ENCODE results near the gene KNCN.
A peak's percentile ranks its signal among the peaks of the same experiment; 100 is the strongest.

Gene KNCN

GRCh38 chr1:46543382-46543760 lies 8.1 kb downstream of the KNCN start:
- no peak for DNase-seq

GRCh38 chr1:46539972-46540371 lies 11.5 kb downstream of the KNCN start:
- peak; percentile 85 for DNase-seq

- DNase-seq = no peak
These were observed 13.3 kb downstream of the KNCN start for GRCh38 chr1:46538147-46538546.

- no peak for DNase-seq
These were observed 13.8 kb downstream of the KNCN start for GRCh38 chr1:46537651-46538050.

DNA sequence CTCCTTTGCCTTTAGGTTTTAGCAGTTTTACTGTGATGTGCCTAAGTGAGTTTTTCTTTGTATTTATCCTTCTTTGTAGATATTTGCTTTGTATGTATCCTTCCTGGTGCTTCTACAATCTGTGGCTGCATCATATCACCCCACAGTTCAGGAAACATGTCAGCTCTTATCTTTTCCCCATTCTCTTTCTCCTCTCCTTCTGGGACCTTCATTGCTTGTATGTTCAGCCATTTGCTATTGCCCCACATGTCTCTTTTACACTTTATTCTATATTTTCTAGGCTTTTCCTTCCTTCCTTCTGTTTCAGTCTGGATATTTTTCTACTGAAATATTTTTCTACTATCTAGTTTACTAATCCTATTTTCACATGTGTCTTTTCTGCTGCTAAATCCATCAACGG lies 14.9 kb downstream of the KNCN start:
- no peak for DNase-seq

GRCh38 chr1:46535063-46535462 lies 16.4 kb downstream of the KNCN start:
- no peak for DNase-seq

DNA sequence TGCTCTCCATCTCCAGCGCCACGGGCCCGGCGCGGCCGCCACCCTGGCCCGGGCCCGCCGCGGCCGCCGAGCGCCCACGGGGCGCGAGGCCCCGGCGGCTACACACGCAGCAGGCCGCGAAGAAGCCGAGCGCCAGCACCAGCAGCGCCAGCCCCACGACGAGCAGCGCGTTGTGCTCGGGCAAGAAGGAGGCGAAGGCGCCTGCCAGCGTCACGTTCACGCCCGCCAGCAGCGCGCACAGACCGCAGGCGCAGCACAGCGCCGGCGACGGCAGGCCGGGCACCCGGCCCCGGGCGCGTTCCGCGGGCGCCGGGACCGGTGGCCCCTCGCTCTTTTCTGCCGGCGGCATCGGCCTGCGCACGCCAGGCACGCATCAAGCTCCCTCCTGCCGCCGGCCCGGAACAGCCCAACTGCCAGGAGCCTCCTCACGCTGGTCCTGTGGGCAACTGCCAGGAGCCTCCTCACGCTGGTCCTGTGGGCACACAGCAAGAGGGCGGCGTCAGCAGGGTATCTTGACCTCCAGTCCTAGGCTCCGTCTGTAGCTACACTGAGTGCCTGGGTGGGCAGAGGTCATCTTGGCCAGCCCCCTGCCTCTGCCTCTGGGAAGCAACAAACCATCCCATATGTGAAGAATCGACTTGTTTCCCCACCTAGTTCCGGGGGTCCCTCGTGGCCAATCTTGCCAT lies 18.1 kb downstream of the KNCN start:
- DNase-seq = no peak

GRCh38 chr1:46532498-46533178 lies 18.8 kb downstream of the KNCN start:
- DNase-seq = no peak

GRCh38 chr1:46532095-46532494 lies 19.4 kb downstream of the KNCN start:
- no peak for DNase-seq

DNA sequence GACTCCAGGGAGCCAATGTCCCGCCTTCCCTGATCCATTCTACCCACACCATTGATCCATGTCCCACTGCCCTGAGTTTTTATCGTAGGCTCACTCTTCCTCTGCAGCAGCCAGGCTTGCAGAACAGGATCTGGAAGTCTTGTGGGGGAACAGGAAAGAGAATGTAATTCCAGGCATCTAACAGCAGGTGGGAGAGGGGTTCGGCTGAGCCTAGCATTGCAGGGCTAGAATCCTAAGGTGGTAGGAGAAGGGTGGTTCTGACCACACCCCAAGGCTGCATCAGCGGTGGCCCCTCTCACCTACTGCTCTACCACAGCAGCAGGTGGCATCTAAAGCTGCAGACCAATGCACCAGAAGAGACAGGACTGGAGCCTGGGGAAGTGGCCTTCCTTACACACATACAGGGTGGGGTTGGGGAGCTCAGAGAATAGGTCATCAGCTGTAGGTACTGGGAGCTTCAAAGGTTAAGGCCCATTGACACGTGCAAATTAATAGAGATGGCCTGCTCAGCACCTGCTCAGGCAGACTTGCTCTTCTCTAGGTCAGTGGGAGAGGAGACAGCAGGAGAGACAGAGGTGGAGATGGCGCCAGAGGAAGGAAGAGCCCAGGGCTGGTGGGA lies 20.5 kb downstream of the KNCN start:
- DNase-seq = peak; percentile 23

DNA sequence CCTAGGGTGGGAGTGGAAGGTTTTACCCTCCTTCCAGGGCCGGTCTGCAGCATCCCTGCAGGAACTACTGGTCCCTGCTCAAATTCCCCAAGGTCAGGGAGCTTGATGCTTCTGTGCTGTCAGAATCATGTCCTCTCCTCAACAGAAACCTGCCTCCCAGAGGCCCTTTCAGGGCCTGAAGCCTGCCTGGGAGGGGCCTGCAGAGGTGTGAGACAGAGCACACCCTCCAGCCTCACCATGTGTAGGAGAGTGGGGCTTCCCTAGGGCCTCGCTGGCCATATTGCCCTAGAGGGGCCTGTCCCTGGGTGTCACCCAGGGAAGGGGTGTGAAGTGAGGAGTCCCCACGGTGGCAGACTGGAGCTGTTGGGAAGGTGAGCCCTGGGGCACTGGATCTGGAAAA lies 21.1 kb downstream of the KNCN start:
- no peak for DNase-seq

GRCh38 chr1:46529031-46529630 lies 22.3 kb downstream of the KNCN start:
- no peak for DNase-seq

DNA sequence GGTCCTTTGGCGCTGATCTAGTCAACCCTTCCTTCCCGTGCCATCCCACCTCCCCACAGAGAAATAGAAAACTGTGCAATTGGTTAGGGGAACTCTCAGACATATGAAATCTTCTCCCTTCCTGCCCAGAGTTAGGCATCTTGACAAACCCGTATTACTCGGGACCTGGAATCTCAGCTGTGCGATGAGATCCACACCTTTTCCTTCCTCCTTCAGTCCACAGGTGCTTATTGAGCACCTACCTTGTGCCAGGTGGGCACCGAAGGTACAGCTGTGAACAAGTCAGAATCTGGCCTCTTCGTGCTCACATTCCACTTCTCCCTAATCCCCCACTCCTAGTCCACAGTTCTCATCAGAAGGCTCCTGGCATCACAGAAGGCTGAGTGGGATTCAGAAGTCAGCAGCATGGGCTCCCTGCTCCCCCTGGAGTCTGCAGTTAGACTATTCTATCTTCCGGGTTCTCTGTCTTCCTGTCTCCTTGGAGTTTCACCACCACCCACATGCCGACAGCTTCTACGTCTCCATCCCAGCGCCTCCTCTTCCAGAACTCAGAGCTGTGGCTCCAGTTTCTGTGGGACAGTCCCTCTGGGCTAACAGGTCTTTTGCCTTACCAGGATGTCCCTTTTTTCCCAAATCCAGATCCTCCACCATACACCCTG lies 23.0 kb downstream of the KNCN start:
- no peak for DNase-seq

DNA sequence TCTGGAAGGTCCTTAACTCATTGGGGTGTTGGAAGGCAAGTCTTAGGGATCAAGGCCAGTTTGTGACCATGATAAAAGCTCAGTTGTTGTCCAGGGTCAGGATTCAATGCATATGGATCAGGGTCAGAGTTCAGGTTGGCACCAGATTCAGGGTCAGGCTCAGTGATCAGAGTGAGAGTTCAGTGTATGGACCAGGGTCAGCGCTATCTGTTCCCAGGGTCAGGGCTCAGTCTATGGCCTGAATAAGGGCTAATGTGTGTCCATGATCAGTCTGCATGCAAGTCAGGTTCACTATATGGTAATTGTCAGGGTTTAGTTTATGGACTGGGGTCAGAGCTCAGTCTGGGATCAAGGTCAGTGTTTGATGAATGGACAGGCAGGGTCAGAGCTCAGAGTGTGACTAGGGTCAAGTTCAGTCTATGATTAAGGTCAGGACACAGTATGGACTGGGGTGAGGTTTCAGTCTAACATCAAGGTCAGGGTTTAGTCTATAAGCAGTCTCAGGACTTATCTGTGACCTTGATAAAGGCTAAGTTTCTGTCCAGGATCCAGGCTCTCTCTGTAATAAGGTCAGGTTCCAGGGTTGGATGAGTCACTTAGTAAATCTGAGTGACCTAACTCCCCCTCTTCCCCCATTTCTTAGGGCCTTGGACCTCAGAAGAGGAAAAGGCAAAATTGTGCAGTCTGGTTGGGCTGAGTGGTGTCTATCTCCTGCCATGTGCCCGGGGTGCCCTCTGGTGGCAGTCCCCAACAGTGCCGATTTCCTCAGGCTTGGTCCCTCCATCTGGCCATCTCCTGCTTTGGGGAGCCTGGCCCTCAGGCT lies 23.8 kb downstream of the KNCN start:
- DNase-seq = peak; percentile 36

- DNase-seq = no peak
These were observed 24.7 kb downstream of the KNCN start for GRCh38 chr1:46526691-46527291.

DNA sequence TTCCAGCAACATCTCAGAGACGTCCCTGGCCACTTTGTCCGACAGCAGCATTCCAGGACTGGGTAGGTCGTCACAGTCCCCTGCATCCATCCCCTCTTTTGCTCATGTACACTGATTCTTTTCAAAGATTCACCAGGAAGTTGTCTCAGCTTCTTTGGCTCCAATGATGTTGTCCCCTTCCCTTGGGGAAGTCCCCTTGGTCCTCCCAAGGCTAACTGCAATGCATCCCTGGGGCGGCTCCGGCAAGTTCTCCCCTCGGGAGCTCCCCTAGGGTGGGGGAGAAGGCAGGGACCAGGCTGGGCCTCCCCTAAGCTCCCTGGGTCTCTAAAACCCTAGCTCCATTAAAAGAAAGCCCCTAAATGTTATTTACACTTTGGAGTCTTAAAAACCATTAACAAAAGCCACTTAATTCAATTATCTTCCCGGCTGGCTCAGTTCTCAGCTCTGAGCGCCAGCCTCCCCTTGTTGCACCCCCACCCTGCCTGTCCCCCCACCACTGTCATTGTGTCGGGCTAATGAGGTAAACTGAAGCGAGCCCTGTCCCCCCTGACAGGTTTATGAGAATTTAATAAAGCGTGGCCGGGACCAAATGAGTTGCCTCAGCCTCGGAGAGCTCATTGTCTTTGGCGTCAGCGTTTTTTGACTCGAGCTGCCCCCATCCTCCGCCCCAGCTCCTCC lies 25.3 kb downstream of the KNCN start:
- no peak for DNase-seq

DNA sequence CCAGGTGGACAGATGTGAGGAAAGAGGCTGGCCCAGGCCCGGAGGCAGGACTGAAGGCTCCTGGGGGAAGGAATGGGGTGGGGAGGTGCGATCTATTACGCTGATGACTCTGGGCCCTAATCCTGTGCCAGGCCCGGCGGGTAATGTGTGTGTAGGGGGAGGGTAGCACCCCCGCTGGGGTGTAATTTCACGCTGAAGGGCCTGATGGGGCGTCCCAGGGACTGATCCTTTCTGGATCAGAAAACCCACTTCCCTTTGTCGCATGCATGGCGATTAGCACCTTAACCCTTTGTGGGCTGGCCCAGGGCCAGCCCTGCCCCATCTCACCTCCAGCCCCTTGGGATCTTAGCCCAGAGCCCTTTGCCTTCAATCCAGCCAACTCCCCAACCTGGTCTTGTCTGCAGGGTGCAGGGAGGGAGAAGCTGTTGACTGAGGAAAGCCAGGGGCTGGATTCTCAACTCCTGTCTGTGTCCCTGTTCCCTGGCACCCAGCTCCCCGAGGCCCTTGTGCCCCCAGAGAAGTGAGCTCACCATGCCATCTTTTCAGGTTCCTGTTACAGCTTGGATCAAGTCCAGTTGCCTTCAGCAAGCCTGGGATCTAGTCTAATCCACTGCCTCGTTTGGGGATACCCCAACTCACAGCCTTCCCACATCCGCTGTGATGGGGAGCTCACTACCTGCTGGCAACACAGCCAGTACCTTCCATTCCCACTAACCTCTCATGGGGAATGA lies 26.0 kb downstream of the KNCN start:
- no peak for DNase-seq

GRCh38 chr1:46524843-46525242 lies 26.6 kb downstream of the KNCN start:
- DNase-seq = no peak

DNA sequence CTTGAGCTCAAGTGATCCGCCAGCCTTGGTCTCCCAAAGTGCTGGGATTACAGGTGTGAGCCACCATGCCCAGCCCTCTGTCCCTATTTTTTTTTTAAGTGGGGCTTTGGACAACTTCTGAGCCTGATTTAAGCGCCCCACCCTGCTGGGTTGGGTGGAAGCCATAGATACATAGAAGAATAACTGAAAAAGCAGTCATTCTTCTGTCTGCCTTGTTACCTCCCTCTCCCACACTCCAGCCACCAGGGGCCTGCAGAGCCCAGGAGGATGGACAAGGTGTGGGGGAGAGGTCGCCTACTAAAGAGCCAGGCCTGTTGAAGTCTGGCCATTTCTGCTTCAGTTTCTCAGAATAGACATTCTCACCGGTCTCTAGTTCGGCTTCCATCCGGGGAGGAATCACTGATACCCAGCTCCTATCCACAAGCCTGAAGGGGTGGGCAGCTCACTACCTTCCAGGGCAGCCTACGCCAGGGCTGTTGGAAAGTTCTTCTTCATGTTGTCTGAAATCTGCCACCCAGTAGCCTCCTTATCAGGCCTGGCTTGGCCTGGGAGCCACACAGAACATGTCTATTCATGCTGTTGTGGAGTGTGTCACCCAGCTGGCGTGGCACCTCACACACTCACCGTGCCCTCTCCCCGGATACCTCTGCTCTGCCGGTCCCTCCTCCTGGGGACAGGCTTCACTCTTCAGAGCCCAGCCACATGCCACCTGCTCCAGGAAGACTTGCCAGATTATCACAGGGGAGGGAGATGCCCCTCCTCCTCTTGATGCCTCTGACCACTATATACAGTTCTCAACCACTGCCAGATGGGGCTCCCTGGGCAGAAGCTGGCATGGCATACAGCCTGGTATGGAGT lies 27.7 kb downstream of the KNCN start:
- no peak for DNase-seq

GRCh38 chr1:46522969-46523320 lies 28.5 kb downstream of the KNCN start:
- no peak for DNase-seq

Data from NCI-H226 (cell line).